Measurements from ENCODE around the gene PTPRCAP. TPM values are rescaled to one million over a fixed set of nuclear protein-coding genes. Genes with fewer than 3 reads are reported as not detected.

PTPRCAP gene
- total and polyA plus RNA-seq, 4 donors = 2.9 to 6.2 (median 4.5) TPM

DNA sequence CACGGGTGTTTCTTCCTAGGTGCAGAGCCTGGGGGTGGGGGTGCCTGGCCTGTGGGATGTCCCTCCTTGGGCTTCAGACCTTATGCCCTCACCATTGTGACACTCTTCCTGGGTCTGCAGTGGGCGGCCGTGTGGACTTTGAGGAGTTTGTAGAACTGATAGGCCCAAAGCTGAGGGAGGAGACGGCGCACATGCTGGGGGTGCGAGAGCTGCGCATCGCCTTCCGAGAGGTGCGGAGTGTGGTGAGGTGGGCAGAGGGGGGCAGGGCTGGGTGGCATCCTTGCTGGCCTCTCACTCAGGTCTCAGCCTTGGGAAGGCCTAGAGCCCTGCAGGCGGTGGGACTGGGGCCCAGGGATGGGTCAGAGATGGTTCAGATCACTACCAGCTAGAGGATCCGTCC lies 20.0 kb upstream of the PTPRCAP start:
- TF ChIP-seq YY1 (IDR thresholded peaks at IDR 0.05) = no peak
- no peak for TF ChIP-seq EGR1 (IDR thresholded peaks at IDR 0.05; ENCODE audit: low read depth in 2 of 2)
- TF ChIP-seq GABPA (IDR thresholded peaks at IDR 0.05 in 1 of 2, conservative IDR thresholded peaks at IDR 0.05 in 1 of 2) = no peak
- TF ChIP-seq HNF4G (IDR thresholded peaks at IDR 0.05) = no peak
- TF ChIP-seq TAF1 (conservative IDR thresholded peaks at IDR 0.05) = no peak
- TF ChIP-seq, protein P1, sequence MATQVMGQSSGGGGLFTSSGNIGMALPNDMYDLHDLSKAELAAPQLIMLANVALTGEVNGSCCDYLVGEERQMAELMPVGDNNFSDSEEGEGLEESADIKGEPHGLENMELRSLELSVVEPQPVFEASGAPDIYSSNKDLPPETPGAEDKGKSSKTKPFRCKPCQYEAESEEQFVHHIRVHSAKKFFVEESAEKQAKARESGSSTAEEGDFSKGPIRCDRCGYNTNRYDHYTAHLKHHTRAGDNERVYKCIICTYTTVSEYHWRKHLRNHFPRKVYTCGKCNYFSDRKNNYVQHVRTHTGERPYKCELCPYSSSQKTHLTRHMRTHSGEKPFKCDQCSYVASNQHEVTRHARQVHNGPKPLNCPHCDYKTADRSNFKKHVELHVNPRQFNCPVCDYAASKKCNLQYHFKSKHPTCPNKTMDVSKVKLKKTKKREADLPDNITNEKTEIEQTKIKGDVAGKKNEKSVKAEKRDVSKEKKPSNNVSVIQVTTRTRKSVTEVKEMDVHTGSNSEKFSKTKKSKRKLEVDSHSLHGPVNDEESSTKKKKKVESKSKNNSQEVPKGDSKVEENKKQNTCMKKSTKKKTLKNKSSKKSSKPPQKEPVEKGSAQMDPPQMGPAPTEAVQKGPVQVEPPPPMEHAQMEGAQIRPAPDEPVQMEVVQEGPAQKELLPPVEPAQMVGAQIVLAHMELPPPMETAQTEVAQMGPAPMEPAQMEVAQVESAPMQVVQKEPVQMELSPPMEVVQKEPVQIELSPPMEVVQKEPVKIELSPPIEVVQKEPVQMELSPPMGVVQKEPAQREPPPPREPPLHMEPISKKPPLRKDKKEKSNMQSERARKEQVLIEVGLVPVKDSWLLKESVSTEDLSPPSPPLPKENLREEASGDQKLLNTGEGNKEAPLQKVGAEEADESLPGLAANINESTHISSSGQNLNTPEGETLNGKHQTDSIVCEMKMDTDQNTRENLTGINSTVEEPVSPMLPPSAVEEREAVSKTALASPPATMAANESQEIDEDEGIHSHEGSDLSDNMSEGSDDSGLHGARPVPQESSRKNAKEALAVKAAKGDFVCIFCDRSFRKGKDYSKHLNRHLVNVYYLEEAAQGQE (IDR thresholded peaks at IDR 0.05) = no peak
- TF ChIP-seq, protein P2, sequence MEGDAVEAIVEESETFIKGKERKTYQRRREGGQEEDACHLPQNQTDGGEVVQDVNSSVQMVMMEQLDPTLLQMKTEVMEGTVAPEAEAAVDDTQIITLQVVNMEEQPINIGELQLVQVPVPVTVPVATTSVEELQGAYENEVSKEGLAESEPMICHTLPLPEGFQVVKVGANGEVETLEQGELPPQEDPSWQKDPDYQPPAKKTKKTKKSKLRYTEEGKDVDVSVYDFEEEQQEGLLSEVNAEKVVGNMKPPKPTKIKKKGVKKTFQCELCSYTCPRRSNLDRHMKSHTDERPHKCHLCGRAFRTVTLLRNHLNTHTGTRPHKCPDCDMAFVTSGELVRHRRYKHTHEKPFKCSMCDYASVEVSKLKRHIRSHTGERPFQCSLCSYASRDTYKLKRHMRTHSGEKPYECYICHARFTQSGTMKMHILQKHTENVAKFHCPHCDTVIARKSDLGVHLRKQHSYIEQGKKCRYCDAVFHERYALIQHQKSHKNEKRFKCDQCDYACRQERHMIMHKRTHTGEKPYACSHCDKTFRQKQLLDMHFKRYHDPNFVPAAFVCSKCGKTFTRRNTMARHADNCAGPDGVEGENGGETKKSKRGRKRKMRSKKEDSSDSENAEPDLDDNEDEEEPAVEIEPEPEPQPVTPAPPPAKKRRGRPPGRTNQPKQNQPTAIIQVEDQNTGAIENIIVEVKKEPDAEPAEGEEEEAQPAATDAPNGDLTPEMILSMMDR (IDR thresholded peaks at IDR 0.05; ENCODE audit: low read depth, low read length, missing input control) = no peak
- no peak for TF ChIP-seq SP1 (IDR thresholded peaks at IDR 0.05)
- TF ChIP-seq JUND (IDR thresholded peaks at IDR 0.05) = no peak
- TF ChIP-seq RAD21 (IDR thresholded peaks at IDR 0.05) = no peak
- no peak for TF ChIP-seq ZBTB33 (IDR thresholded peaks at IDR 0.05)
- Histone ChIP-seq H3K9me3 (ENCODE audit: control insufficient read depth in 4 of 4, low read length in 3 of 4) (no peaks in the 10 kb centered on the region), H3K4me3 (ENCODE audit: low read depth in 1 of 3, low read length in 3 of 3) (no peak overlapping the region), H3K4me1 (ENCODE audit: control insufficient read depth in 4 of 4, insufficient read depth in 4 of 4, low read length in 3 of 4) (no peaks in the 10 kb centered on the region), H3K27me3 (ENCODE audit: control insufficient read depth in 4 of 4, insufficient read depth in 4 of 4, low read length in 3 of 4) (no peaks in the 10 kb centered on the region), H3K27ac (ENCODE audit: low read depth in 1 of 2, low read length in 2 of 2) (no peak overlapping the region), H3K9ac (ENCODE audit: low read depth in 1 of 2, low read length in 2 of 2) (no peak overlapping the region), H3K36me3 (ENCODE audit: control insufficient read depth in 4 of 4, insufficient read depth in 3 of 4, low read depth in 1 of 4, low read length in 3 of 4) (no peaks in the 10 kb centered on the region)
- no peak for DNase-seq (ENCODE audit: low spot score)
- 93% methylated on average over 12 of the region's 12 CpGs for WGBS

DNA sequence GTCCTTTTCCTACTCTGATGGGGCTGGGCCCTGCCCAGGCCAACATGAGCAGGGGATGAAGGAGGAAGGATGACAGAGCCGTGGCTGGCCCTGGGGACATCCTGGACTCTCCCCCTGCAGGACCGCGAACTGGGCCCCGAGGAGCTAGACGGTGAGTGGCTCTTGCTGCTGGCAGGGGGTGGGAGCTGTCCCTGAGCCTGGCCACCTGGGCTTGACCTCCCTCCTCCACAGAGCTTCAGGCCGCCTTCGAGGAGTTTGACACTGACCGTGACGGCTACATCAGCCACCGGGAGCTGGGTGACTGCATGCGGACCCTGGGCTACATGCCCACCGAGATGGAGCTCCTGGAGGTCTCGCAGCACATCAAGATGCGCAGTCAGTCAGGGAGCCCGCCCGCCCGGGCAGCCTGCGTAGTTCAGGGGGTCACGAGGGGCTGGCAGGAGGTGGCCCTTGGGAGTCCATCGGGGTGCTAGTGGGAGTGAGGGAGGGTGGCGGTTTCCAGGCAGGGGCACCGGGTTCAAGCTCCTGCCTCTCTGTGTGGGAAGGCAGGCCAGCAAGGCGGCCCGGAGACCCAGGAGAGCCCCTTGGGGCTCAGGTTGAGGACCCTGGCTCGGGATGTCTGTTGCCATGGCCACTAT lies 18.7 kb upstream of the PTPRCAP start:
- WGBS = 88% methylated on average over 25 of the region's 25 CpGs
- Histone ChIP-seq H3K27ac (ENCODE audit: low read depth in 1 of 2, low read length in 2 of 2) (no peak overlapping the region), H3K36me3 (ENCODE audit: control insufficient read depth in 4 of 4, insufficient read depth in 3 of 4, low read depth in 1 of 4, low read length in 3 of 4) (no peaks in the 10 kb centered on the region), H3K9ac (ENCODE audit: low read depth in 1 of 2, low read length in 2 of 2) (no peak overlapping the region), H3K27me3 (ENCODE audit: control insufficient read depth in 4 of 4, insufficient read depth in 4 of 4, low read length in 3 of 4) (no peaks in the 10 kb centered on the region), H3K4me3 (ENCODE audit: low read depth in 1 of 3, low read length in 3 of 3) (no peak overlapping the region), H3K9me3 (ENCODE audit: control insufficient read depth in 4 of 4, low read length in 3 of 4) (no peaks in the 10 kb centered on the region), H3K4me1 (ENCODE audit: control insufficient read depth in 4 of 4, insufficient read depth in 4 of 4, low read length in 3 of 4) (no peaks in the 10 kb centered on the region)
- no peak for DNase-seq (ENCODE audit: low spot score)
- TF ChIP-seq SP1 (IDR thresholded peaks at IDR 0.05) = no peak
- no peak for TF ChIP-seq EGR1 (IDR thresholded peaks at IDR 0.05; ENCODE audit: low read depth in 2 of 2)
- no peak for TF ChIP-seq FOXA2 (IDR thresholded peaks at IDR 0.05)
- TF ChIP-seq RAD21 (IDR thresholded peaks at IDR 0.05) = no peak
- no peak for TF ChIP-seq RXRA (IDR thresholded peaks at IDR 0.05)
- TF ChIP-seq ZBTB33 (IDR thresholded peaks at IDR 0.05) = no peak
- TF ChIP-seq FOXA1 (IDR thresholded peaks at IDR 0.05) = no peak
- no peak for TF ChIP-seq ATF3 (IDR thresholded peaks at IDR 0.05)
- no peak for TF ChIP-seq MAX (IDR thresholded peaks at IDR 0.05)
- TF ChIP-seq, protein P1 (IDR thresholded peaks at IDR 0.05) = no peak
- no peak for TF ChIP-seq HNF4A (conservative IDR thresholded peaks at IDR 0.05)
- TF ChIP-seq NR2F2 (IDR thresholded peaks at IDR 0.05) = no peak
- no peak for TF ChIP-seq TAF1 (conservative IDR thresholded peaks at IDR 0.05)
- TF ChIP-seq HNF4G (IDR thresholded peaks at IDR 0.05) = no peak
- no peak for TF ChIP-seq GABPA (IDR thresholded peaks at IDR 0.05 in 1 of 2, conservative IDR thresholded peaks at IDR 0.05 in 1 of 2)
- no peak for TF ChIP-seq YY1 (IDR thresholded peaks at IDR 0.05)

All from liver (tissue), 9 donors.